ENCODE measurements around the gene MON2. TPM values are rescaled to one million over a fixed set of nuclear protein-coding genes. Genes with fewer than 3 reads are reported as not detected.
"Not testable (repeated sequence)": the region's sequence is repeated elsewhere in the genome, so short reads cannot be mapped to it uniquely, and the experiment has no call there.

MON2 gene
- polyA plus RNA-seq, 3 donors: 49.5 to 78.1 (median 60.7) TPM

DNA sequence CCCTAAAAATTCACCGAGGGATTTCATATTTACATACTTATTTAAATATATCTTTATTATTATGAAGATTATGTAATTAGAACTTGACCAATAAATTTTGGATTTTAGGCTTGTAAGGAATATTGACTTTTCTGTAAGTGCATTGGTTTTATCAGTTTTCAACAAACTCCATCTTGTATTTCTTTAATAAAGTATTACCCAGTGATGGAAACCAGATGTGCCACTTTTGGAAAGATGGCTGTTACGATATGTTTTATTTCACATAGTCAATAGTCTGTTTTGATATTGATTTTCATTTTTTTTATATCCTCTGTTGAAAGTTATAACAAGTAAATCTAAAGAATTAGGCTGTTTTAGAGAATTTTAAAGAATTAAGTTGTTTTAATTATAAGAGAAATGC, 1.8 kb downstream of the MON2 start:
- no peak for DNase-seq (ENCODE audit: extremely low read depth in 1 of 11, low read depth in 9 of 11, low spot score in 4 of 11)

GRCh38 chr12:62468935-62469334, 2.3 kb downstream of the MON2 start:
- no peak for DNase-seq (ENCODE audit: extremely low read depth in 1 of 11, low read depth in 9 of 11, low spot score in 4 of 11)

DNA sequence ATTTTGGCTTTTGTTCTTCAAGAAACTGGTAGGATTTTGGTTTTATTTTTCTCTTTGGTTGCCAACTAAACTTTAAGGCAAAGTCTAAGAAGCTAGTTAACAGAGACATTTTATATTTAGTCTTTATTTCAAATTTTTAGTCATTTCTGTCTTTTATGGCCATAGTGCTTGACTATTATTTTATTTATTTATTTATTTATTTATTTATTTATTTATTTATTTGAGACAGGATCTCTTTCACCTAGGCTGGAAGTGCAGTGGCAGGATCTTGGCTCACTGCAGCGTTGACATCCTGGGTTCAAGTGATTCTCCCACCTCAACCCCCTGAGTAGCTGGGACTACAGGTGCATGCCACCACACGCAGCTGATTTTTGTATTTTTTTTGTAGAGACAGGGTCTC, 3.1 kb downstream of the MON2 start:
- DNase-seq (ENCODE audit: extremely low read depth in 1 of 11, low read depth in 9 of 11, low spot score in 4 of 11): no peak

GRCh38 chr12:62471734-62472133, 5.1 kb downstream of the MON2 start:
- DNase-seq (ENCODE audit: extremely low read depth in 1 of 11, low read depth in 9 of 11, low spot score in 4 of 11): no peak

- no peak for DNase-seq (ENCODE audit: extremely low read depth in 1 of 11, low read depth in 9 of 11, low spot score in 4 of 11)
Measured at GRCh38 chr12:62472472-62472871, 5.8 kb downstream of the MON2 start.

GRCh38 chr12:62481843-62482540, 15.4 kb downstream of the MON2 start:
- no peak for DNase-seq (ENCODE audit: extremely low read depth in 1 of 11, low read depth in 9 of 11, low spot score in 4 of 11)

GRCh38 chr12:62482769-62483168, 16.1 kb downstream of the MON2 start:
- no peak for DNase-seq (ENCODE audit: extremely low read depth in 1 of 11, low read depth in 9 of 11, low spot score in 4 of 11)

GRCh38 chr12:62484233-62484632, 17.6 kb downstream of the MON2 start:
- no peak for DNase-seq (ENCODE audit: extremely low read depth in 1 of 11, low read depth in 9 of 11, low spot score in 4 of 11)

GRCh38 chr12:62505786-62506185, 39.2 kb downstream of the MON2 start:
- no peak for DNase-seq (ENCODE audit: extremely low read depth in 1 of 11, low read depth in 9 of 11, low spot score in 4 of 11)

GRCh38 chr12:62512901-62513300, 46.3 kb downstream of the MON2 start:
- no peak for DNase-seq (ENCODE audit: extremely low read depth in 1 of 11, low read depth in 9 of 11, low spot score in 4 of 11)

- DNase-seq (ENCODE audit: extremely low read depth in 1 of 11, low read depth in 9 of 11, low spot score in 4 of 11): not testable (repeated sequence)
Measured at GRCh38 chr12:62514080-62514479, 47.5 kb downstream of the MON2 start.

DNA sequence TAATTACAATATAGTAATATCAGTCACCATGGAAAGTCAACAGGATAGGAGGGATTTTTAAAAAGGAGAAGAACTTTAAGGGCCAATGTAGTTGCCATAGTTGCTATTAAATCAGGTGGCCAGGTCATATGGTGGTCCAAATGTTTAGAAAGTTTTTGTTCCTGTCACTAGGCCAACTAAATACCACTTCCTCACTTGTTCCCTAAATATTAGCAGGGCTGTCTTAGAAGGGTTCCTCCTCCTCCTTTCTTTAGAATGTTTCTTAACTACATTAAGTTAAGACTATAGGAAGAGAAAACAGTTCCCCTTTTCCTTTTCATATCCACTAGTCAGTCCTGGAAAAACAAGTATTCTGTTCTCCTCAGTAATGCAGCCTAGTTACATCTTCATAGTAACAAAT, 50.3 kb downstream of the MON2 start:
- DNase-seq (ENCODE audit: extremely low read depth in 1 of 11, low read depth in 9 of 11, low spot score in 4 of 11): no peak

- DNase-seq (ENCODE audit: extremely low read depth in 1 of 11, low read depth in 9 of 11, low spot score in 4 of 11): no peak
Measured at GRCh38 chr12:62517887-62518286, 51.3 kb downstream of the MON2 start.

DNA sequence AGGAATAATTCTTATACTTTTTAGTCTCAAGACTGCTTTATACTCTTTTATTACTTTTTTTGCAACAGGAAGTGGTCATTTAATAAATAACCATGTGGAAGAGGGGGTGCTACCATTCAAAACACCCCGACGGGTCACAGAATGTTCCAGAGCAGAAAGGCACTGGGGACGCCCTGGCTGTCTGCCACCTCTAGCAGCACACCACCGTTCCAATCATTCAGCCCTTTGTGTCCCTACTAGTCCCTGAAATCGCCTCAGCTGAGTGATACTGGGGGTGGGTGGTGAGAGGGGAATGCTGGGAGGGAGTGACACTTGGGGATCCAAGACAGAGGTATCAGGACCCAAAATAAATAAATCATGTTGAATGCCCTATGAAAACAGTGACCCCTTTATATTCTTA, 52.4 kb downstream of the MON2 start:
- DNase-seq (ENCODE audit: extremely low read depth in 1 of 11, low read depth in 9 of 11, low spot score in 4 of 11): peak in 1 of 11 donors; percentile 24

GRCh38 chr12:62520361-62520760, 53.7 kb downstream of the MON2 start:
- DNase-seq (ENCODE audit: extremely low read depth in 1 of 11, low read depth in 9 of 11, low spot score in 4 of 11): no peak

DNA sequence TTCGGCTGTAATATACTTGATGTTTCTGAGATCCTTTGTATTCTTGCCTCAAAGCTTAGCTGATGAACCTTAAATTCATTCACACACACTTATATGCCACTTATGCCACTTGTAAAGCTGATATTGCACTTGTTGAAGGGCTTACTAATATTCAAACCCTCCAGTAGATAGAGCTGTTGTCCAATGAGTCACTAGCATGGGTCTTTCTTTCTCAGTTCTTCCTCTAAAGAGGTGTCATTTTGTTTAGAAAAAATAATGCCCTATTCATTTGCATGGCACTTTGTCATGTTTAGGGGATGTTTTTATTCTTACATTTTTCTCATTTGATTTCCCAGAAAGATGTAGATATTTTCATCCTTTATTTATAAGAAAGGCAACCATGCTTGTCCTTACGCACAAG, 56.4 kb downstream of the MON2 start:
- DNase-seq (ENCODE audit: extremely low read depth in 1 of 11, low read depth in 9 of 11, low spot score in 4 of 11): no peak

GRCh38 chr12:62523619-62524018, 57.0 kb downstream of the MON2 start:
- no peak for DNase-seq (ENCODE audit: extremely low read depth in 1 of 11, low read depth in 9 of 11, low spot score in 4 of 11)

DNA sequence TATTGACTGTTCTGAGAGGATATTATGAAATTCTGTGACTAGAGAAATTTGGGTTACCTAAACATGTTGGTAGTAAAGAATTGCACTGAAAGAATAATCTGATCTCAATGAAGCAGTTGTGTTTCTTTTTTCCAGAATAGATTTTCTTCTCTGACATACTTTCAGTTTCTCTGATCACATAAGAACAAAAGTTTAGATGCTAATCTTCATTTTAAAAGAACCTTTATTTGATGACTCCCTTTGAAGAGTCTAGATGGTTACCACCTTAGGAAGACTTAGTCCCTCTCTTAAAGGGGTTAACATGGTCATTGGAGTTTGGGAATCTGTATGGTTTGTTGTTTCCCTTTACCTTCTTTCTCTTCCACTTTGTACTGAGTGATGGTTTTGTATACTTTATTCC, 58.6 kb downstream of the MON2 start:
- no peak for DNase-seq (ENCODE audit: extremely low read depth in 1 of 11, low read depth in 9 of 11, low spot score in 4 of 11)

DNA sequence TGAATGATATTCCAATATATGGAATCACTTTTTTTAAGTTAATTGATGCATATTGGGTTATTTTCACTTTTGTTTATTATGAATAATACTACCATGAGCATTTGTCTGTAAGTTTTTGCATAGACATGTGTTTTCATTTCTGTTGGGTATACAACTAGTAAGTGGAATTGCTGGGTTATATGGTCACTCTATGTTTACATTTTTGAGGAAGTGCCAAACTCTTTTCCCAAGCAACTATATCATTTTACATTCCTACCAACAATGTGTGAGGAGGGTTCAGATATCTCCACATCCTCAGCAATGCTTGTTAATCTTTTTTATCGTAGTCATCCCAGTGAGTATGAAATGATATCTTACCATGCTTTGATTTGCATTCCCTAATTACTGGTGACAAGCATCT, 64.0 kb downstream of the MON2 start:
- DNase-seq (ENCODE audit: extremely low read depth in 1 of 11, low read depth in 9 of 11, low spot score in 4 of 11): no peak

DNA sequence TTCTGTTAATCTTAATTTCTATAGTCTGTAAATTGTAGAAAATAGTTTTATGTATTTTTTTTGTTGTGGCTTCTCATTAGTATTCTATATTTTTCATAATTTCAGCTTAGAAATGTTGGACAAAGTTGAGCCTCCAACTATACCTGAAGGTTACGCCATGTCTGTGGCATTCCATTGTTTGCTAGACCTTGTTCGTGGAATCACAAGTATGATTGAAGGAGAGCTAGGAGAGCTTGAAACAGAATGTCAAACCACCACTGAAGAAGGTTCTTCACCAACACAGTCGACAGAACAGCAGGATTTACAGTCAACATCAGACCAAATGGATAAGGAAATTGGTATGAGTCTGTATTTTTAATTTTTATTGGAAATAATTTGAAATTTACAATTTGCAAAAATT, 65.7 kb downstream of the MON2 start:
- no peak for DNase-seq (ENCODE audit: extremely low read depth in 1 of 11, low read depth in 9 of 11, low spot score in 4 of 11)

DNA sequence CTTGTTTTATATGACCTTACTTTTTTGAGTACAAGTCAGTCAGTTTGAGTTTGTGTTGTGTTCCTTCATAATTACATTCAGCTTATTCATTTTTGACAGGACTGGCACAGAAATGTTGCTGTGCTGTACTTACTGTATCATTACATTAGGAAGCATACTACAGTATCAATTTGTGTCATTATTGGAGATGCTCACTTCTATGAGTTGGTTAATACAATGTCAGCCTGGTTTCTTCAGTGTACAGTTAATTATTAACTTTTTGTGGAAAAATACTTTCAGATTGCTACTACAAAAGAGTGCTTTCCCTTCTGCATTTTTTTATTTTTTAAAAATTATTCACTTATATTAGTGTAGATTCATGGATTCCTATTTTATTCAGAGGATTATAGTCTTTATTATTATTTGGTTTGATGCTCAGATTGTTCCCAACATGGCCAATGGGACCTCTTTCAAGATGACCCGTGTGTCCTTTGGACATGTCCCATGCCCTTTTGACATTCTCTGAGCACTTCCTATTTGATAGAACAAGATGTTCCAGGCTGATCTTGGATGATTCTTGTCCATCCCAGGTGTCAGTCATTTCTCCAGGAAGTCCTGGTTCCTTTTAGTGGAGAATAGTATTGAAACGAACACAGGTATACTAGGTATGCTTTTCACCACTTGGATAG, 66.6 kb downstream of the MON2 start:
- no peak for DNase-seq (ENCODE audit: extremely low read depth in 1 of 11, low read depth in 9 of 11, low spot score in 4 of 11)
